Effector CD8-positive, alpha-beta T cell (primary cell): ENCODE results near the gene METTL25.

Experiments used
- DNase-seq: peaks from one replicate; lab custom pipeline; 2025; lab: John Stamatoyannopoulos, UW

METTL25 gene

GRCh38 chr12:82407481-82407880 lies 49.2 kb downstream of the METTL25 start:
- no peak for DNase-seq

GRCh38 chr12:82408844-82409243 lies 50.5 kb downstream of the METTL25 start:
- no peak for DNase-seq

- DNase-seq: no peak
These were observed 53.4 kb downstream of the METTL25 start for GRCh38 chr12:82411546-82412230.

GRCh38 chr12:82412246-82412645 lies 53.9 kb downstream of the METTL25 start:
- no peak for DNase-seq

- no peak for DNase-seq
These were observed 55.7 kb downstream of the METTL25 start for GRCh38 chr12:82414044-82414443.

GRCh38 chr12:82414926-82415325 lies 56.6 kb downstream of the METTL25 start:
- no peak for DNase-seq

GRCh38 chr12:82415402-82415801 lies 57.1 kb downstream of the METTL25 start:
- no peak for DNase-seq

- DNase-seq: no peak
These were observed 66.9 kb downstream of the METTL25 start for GRCh38 chr12:82425241-82425640.

- DNase-seq: no peak
These were observed 67.8 kb downstream of the METTL25 start for GRCh38 chr12:82426081-82426480.

GRCh38 chr12:82426586-82426985 lies 68.3 kb downstream of the METTL25 start:
- no peak for DNase-seq

GRCh38 chr12:82430541-82431145 lies 72.3 kb downstream of the METTL25 start:
- DNase-seq: no peak

GRCh38 chr12:82434392-82434911 lies 76.1 kb downstream of the METTL25 start:
- DNase-seq: no peak

- no peak for DNase-seq
These were observed 78.0 kb downstream of the METTL25 start for GRCh38 chr12:82436354-82436753.

GRCh38 chr12:82437744-82438143 lies 79.4 kb downstream of the METTL25 start:
- DNase-seq: no peak

- DNase-seq: no peak
These were observed 80.0 kb downstream of the METTL25 start for GRCh38 chr12:82438356-82438755.

GRCh38 chr12:82440885-82441284 lies 82.6 kb downstream of the METTL25 start:
- DNase-seq: no peak

GRCh38 chr12:82448911-82449578 lies 90.7 kb downstream of the METTL25 start:
- DNase-seq: no peak

- no peak for DNase-seq
These were observed 98.3 kb downstream of the METTL25 start for GRCh38 chr12:82456633-82457032.

GRCh38 chr12:82458101-82458500 lies 99.8 kb downstream of the METTL25 start:
- no peak for DNase-seq

- DNase-seq: no peak
These were observed 103.1 kb downstream of the METTL25 start for GRCh38 chr12:82461393-82461792.

- DNase-seq: no peak
These were observed 103.5 kb downstream of the METTL25 start for GRCh38 chr12:82461836-82462235.

- no peak for DNase-seq
These were observed 110.2 kb downstream of the METTL25 start for GRCh38 chr12:82468563-82468962.

- no peak for DNase-seq
These were observed 112.7 kb downstream of the METTL25 start for GRCh38 chr12:82470906-82471512.
